ENCODE results near the gene PHC2.

GRCh38 chr1:33346533-33346926 is 84.4 kb downstream of the PHC2 start:
- TF ChIP-seq EP300 (IDR thresholded peaks at IDR 0.05; ENCODE audit: borderline replicate concordance) = no peak
- TF ChIP-seq RAD21 (IDR thresholded peaks at IDR 0.05; ENCODE audit: low read depth) = no peak
- no peak for TF ChIP-seq TCF12 (IDR thresholded peaks at IDR 0.05; ENCODE audit: low read depth)
- TF ChIP-seq CREB1 (IDR thresholded peaks at IDR 0.05; ENCODE audit: low read depth) = no peak
- no peak for TF ChIP-seq TEAD4 (IDR thresholded peaks at IDR 0.05)
- TF ChIP-seq REST (IDR thresholded peaks at IDR 0.05; ENCODE audit: low read depth) = no peak
- no peak for TF ChIP-seq MAX (IDR thresholded peaks at IDR 0.05)
- TF ChIP-seq TAF1 (IDR thresholded peaks at IDR 0.05; ENCODE audit: low read depth) = no peak
- no peak for TF ChIP-seq YY1 (IDR thresholded peaks at IDR 0.05; ENCODE audit: low read depth)
- no peak for TF ChIP-seq USF1 (IDR thresholded peaks at IDR 0.05)
